NCI-H226 (cell line): Measurements from ENCODE around the gene NAT14.
"Not testable (repeated sequence)": the region's sequence is repeated elsewhere in the genome, so short reads cannot be mapped to it uniquely, and the experiment has no call there.

Experiments
- DNase-seq: peaks from one replicate; pipeline ENCODE4 v3.0.0-alpha.2; 2015

Gene NAT14, protein sequence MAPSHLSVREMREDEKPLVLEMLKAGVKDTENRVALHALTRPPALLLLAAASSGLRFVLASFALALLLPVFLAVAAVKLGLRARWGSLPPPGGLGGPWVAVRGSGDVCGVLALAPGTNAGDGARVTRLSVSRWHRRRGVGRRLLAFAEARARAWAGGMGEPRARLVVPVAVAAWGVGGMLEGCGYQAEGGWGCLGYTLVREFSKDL

GRCh38 chr19:55484593-55485438 is at the start of gene NAT14:
TSS of gene NAT14 (plus strand) at chr19:55485188. CDS start at chr19:55485709, 521 bp downstream.
- peak; percentile 68 for DNase-seq

- DNase-seq: no peak
Measured at GRCh38 chr19:55436847-55437246, 48.1 kb upstream of the NAT14 start.

GRCh38 chr19:55437410-55437809 is 47.6 kb upstream of the NAT14 start:
- DNase-seq: peak; percentile 85

DNA sequence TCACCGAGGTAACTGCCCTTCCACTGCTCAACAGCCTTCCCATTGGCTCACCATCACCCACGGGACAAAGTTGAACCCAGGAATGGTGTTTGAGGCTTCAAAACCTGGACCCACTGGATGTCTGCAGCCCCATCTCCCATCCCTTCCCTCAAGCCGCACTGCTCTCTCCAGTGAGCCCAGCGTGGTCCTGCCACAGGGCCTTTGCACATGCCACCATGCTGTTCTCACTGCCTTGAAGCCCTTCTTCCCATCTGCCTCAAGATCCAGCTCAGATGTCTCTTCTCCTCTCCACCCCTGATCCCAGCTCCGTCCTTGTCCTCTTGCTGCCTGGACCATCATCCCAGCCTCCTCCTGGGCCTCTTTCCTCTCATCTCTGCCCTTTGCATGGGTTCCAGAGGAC is 45.9 kb upstream of the NAT14 start:
- no peak for DNase-seq

GRCh38 chr19:55440411-55441105 is 44.4 kb upstream of the NAT14 start:
- DNase-seq: no peak

DNA sequence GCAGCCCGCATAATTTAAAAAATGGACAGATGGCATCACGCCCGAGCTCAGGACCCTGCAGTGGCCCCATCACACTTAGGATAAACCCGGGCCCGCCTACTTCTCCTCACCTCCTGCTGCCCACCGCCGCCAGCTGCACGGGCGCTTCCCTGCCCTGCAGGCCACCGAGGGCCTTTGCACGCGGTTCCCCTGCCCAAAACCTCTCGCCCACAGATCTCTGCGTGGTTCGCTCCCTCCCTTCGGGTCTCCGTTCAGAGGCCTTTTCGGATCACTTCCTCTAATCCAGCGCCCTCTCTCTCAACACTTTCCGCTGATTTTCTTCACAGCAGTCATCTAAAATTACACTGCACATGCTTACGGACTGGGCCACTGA is 43.7 kb upstream of the NAT14 start:
- no peak for DNase-seq

DNA sequence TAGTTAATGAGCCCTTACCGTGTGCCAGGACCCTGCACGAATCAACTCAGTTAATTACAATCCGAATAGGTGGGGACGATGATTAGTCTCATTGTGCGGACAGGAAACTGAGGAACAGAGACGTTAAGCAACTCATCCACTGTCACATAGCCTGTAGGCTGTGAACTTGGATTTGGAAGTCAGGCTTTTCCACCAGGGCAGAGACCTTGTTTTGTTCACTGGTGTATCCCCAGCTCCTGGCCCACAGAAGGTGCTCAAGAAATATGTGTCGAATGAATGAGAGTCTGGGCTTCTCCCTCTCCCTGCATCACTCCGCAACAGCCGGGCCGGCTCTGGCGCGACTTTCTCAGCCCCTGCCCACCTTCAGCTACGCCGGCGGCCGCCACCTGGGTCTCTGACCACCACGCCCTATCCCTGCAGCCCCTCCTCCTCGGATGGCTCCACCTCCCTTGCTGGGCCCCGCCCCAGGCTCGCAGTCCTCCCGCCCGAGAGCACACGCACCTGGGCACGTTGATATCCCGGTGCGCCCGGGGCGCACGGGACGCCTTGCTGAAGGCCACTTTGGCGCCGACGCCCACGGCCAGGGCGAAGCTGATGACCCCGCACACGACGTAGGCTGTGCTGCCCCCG is 43.2 kb upstream of the NAT14 start:
- no peak for DNase-seq

GRCh38 chr19:55442372-55442961 is 42.5 kb upstream of the NAT14 start:
- no peak for DNase-seq

DNA sequence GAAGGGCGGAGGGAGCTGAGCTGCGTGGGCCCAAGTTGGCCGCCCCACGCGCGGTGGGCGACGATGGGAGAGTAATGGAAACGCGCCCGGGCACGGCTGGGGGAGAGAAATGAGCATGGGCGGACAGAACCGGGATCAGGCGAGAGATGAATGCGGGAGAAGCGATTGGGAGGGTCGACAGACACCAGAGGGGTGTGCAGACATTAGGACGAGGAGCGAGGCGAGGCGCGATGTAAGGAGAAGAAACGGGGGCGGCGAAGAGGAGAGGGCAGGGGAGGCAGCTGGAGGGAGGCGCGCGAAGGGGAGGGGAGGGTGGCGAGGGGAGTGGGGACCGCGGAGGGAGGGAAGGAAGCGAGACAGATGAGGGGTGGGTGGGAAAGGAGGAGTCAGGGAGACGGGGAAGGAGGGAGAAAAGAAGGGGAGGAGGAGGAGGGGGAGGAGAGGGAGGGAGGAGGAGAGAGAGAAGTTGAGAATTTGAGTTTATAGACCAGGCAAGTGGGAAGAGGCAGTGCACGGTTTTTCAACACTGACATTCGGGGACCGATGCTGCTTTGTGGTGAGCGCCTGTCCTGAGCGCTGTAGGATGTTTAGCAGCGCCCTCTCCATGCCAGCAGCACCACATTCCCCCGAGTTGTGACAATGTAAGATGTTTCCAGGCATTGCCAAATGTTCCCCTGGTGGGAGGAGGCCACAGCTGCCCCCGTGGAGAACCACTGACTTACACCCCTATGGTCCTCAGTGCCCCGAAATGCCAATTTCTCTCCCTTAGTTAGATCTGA is 41.8 kb upstream of the NAT14 start, which contains the start of gene SHISA7:
SHISA7 (minus strand) TSS at position 256 of the 779 bp plus-strand sequence. CDS start 437 bp downstream, outside the sequence.
- no peak for DNase-seq

DNA sequence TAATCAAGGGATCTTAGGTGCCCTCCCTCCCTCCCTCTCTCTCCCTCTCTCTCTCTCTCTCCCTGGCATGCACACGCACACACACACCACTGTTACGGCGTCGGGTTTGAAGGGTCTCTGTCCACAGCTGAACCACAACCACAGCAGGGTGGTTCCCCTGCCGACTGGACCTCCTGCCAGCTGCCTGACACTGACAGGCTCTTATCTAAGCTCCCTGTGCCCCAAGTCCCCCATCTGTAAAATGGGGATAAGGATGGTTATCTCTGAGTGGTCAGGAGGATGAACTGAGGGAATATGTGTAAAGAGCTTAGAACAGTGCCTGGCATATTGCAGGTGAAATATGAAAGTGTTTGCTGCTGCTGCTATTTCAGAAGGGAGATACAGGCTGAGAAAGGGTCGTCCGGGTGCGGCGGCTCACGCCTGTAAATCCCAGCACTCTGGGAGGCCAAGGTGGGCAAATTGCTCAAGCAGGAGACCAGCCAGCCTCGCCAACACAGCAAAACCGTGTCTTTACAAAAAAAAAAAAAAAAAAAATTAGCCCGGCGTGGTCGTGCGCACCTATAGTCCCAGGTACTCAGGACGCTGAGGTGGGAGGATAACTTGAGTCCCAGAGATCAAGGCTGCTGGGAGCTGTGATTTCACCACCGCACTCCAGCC is 41.0 kb upstream of the NAT14 start:
- no peak for DNase-seq

GRCh38 chr19:55444646-55445045 is 40.3 kb upstream of the NAT14 start:
- DNase-seq: no peak

DNA sequence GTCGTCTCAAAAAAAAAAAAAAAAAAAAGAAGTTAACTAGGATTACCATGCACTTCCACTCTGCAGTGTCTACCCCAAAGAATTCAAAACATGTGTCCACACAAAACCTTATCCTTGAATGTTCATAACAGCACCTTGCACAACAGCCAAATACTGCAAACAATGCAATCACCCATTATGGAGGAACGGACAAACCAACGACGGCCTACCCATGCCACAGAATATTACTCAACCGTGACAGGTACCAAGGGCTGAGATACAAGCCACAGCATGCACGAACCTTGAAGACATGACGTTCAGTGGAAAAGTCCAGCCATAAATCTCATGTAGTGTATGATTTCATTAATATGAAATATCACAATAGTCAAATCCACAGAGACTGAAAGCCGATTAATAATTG is 38.9 kb upstream of the NAT14 start:
- DNase-seq: no peak

- peak; percentile 77 for DNase-seq
Measured at GRCh38 chr19:55447421-55448174, 37.4 kb upstream of the NAT14 start.

DNA sequence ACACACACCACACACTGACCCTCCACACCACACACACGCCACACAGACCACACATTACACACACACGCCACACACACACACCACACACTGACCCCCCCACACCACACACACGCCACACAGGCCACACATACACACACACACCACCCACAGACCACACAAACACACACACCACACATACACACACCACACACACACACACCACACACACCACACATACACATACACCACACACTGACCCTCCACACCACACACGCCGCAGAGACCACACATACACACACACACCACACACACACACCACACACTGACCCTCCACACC is 36.9 kb upstream of the NAT14 start:
- DNase-seq: not testable (repeated sequence)

DNA sequence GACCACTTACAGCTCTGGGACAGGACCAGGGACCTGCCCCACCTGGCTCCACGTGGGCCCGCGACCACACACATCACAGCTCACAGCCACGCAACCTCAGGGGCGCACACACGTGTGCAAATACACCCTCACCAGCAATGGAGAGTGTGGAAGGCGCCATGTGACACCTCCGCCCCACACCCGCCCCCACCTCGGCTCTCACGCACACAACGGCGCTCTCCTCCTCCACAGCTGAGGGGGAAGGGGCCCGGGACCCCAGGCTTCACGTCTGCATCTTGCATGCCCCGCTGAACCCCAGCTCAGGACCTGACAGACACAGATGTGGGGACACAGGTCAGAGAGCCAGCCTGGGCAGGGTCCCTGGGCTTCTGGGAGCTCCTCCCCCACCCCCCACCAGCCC is 35.5 kb upstream of the NAT14 start:
- DNase-seq: no peak

DNA sequence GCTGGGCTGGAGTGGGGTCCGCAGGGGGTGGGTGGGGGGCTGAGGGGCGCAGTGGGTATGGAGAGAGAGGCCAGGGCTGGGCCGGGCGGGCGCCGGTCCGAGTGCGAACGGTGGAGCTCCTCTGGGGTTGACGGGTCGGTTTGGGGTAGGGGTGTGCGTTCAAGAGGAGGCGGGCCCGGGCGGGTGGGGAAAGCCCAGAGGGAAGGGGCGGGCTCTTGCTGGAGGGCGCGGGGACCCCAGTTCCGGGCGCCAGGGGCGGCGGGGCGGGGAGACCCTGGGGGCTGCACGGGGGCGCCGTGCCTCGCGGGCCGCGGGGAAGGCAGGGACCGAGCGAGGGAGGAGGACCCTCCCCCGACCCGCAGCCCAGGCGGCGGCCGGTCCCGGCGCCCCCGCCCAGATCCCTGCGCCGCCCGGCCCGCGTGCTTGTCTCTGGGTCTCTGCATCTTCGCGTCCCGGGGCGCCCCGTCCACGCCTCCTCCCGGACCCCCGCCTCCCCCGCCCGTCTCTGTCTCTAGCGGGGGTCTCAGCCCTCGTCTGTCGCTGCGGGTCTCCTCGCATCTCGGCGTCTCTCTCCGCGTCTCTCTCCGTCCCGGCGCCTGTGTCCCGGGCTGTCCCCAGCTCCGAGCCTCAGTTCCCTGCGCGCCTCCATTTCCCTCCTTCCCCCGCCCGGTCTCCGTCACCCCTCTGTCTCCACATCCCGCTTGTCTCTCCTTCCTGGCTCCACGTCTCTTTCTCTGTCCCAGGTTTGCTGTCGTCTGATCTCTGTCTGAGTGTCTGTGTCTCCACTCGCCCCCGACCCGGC is 33.6 kb upstream of the NAT14 start:
- no peak for DNase-seq

DNA sequence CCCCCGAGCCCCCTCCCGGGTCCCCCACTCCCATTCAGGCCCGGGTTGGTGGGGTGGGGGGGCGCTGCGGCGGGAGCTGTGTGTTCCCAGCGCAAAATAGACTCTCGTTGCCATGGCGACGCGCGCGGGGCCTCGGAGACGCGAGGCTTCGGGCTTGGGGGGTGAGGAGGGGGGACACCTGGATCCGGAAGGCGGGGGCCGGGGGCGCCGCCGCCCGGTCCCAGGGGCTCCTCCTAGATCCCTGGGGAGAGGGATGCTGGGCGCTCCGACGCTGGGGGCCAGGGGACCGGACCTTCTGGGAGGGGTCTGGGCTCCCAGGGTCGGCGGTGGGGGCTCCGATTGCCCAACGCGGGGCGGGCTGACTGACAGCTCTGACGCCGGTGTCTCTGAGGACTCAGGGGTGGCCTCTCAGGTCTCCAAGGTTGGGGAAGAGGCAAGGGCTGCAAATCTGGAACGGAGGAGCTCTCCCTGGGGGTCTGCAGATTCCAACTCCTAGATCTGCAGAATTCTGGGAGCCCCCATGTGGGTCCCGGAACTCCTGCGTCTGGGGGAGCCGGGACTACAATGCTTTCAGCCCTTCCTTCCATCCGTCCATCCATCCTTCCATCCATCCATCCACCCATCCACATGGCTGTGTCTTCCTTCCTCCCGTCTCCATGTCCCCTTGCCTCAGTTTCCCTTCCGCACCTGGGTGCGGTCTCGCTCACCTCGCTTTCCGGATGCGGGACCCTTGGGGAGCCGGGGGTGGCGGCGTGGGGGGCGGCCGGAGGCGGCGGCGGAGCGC is 32.8 kb upstream of the NAT14 start:
- no peak for DNase-seq

DNA sequence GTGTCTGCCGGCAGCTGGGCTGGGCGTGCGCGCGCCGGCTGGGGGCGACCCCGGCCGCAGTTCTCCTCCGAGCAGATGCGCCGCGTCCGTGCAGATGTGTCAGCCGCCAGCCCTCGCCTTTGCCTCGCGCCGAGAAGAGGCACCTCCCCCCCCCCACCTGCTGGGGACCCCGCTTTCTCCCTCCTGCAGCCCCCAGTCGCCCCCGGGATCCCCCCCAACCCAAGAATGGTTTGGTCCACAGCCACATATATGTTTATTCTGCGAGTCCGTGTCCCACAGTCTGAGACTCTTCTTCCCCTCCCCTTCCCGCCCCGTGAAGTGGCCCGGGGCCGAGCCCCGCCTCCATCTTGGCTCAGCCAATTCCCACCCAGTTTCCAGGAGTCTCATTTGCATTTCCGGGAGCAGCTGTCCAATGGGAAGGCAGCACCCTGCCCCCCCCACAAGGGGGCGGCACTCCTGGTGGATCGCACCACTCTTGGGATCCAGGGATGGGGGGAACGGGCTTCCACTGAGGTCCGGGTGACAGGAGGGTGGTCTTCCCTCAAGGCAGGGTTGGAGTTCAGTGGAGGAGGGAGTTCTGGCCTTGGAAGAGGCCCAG is 32.1 kb upstream of the NAT14 start:
- DNase-seq: peak; percentile 89
